Sigmoid colon (tissue), 3 donors: Measurements from ENCODE around the gene CEACAM1.

Source experiments
- CTCF ChIP-seq, 4 experiments: fragments of 450-650 bp in 3 of 4; fragments of 200-600 bp in 1 of 4; IDR thresholded peaks; one replicate each; pipeline ENCODE4 v1.5.1; 2016 to 2019; ENCODE audit warnings: antibody characterized with exemption in 4 of 4, mild to moderate bottlenecking in 3 of 4, moderate library complexity in 2 of 4
- POLR2A ChIP-seq, 2 donors: fragments of 450-650 bp; IDR thresholded peaks; one replicate each; pipeline ENCODE4 v1.6.1; 2016; ENCODE audit warnings: antibody characterized with exemption in 2 of 2, mild to moderate bottlenecking in 2 of 2, moderate library complexity in 2 of 2

- TF ChIP-seq POLR2A (IDR thresholded peaks at IDR 0.05) (no peak), CTCF (IDR thresholded peaks at IDR 0.05) (no peak)
Measured at GRCh38 chr19:42573642-42574041, 45.4 kb upstream of the CEACAM1 start.
